ENCODE data around the gene SPAG6.

SPAG6 gene

GRCh38 chr10:22437620-22438588 lies 92.6 kb downstream of the SPAG6 start:
- DNase-seq: peak; percentile 50

DNA sequence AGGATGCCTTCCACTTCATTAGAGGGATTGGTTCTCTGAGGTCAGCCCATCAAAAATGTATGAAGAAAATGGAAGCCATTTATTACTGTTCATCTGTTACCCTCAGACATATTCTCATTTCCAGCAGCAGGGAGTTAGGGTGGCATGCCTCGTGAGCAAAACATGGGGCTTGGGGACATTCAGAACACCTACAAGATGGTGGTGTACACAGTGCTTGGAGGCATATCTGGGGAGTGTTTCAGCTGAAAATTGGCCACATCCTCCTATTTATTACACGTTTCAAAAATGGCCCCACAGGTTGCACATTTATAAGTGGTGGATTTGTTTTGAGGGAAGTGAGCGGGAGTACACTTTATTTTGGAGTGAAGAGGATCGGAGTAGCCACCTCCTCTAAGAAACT lies 93.4 kb downstream of the SPAG6 start:
- no peak for DNase-seq

- DNase-seq: no peak
Observed at GRCh38 chr10:22442063-22442462, 96.8 kb downstream of the SPAG6 start.

DNA sequence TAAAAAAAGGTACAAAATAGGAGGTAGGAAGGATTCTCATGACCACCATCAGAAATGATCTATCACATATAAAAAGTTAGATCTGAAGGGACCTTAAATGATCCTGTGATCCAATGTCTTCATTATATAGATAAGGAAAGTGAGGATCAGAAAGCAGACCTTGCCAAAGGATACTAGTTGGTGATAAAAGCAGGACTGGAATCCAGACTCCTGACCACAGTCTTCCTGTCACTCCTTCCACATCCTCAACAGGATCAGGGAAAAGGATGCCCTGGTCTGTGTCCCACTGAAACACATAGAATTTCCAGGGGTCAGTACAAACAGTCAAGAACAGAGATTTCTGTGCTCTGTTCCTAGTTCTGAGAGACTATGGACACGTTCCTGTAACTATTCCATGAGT lies 97.2 kb downstream of the SPAG6 start:
- DNase-seq: no peak

- DNase-seq: no peak
Observed at GRCh38 chr10:22443175-22443901, 98.0 kb downstream of the SPAG6 start.

GRCh38 chr10:22444219-22444788 lies 99.0 kb downstream of the SPAG6 start:
- DNase-seq: no peak

GRCh38 chr10:22445495-22445894 lies 100.2 kb downstream of the SPAG6 start:
- DNase-seq: no peak

- DNase-seq: no peak
Observed at GRCh38 chr10:22447068-22447467, 101.8 kb downstream of the SPAG6 start.

- DNase-seq: no peak
Observed at GRCh38 chr10:22451346-22451745, 106.0 kb downstream of the SPAG6 start.

GRCh38 chr10:22453320-22453719 lies 108.0 kb downstream of the SPAG6 start:
- no peak for DNase-seq

GRCh38 chr10:22453948-22454591 lies 108.8 kb downstream of the SPAG6 start:
- DNase-seq: peak; percentile 83

DNA sequence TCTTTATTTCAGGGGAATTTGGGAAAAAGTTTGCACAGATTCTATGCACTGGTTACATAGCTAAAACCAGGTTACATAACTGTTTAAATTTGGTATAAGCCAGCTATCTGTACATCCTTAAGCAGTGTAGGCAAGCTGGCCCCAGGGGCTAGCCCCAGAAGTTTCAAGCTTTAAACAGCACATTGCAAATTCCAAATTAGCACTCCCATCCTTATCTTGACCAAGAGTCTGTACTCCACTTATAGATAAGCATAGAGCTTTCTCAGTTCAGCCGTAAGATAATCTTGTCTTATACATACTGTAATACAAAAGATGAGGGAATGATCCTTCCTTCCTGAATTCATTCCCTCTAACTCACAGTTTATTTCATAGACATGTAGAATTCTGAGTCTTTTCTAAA lies 109.3 kb downstream of the SPAG6 start:
- no peak for DNase-seq

DNA sequence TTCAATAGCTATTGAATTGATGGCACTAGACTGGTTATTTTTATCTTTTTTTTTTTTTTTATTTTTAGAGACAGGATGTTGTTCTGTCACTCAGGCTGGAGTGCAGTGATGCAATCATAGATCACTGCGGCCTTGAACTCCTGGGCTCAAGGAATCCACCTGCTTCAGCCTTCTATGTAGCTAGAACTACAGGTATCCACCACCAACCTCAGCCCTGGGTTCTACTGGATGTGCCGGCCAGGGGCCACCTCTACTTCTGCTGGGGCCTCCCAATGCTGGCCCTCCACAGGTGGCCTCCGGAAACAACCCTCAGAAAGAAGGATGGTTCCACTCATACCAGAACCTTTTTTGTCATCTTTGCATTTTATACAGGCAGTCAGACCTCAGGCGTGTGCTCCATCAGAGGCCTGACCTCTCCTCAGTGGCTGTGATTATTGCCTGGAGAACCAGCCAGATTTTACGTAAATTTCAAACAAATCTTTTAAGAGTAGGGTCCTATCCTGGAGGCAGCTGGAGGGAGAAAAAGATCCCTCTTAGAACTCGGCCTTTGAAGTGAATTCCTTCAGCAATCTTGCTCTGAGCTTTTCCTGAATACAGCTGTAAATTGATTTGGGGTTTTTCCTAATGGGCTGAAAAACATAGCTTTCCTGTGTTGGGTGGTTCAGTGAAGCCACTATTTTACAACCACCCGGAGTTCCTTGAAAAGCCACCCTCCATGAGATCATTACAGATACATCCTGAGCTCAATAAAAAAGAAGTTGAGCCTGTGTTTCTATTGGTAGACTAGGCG lies 110.0 kb downstream of the SPAG6 start:
- no peak for DNase-seq

DNA sequence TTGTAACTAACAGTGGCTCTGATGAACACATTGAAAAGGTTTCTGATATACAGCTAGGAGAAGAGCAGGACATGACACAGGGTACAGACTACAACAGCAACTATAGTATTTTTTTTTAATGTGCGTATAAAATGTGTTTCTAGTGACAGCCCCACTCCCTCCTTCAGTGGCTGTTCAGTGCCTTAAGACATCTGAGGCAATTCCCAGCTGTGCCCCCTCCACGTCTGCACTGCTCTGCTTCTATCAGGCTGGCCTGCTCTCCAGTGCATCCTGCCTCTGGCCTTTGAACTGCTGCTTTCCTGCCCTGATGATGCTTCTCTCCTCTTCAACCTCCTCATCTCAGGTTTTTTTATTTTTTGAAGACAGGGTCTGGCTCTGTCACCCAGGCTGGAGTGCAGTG lies 111.2 kb downstream of the SPAG6 start:
- DNase-seq: no peak

GRCh38 chr10:22458272-22459038 lies 113.2 kb downstream of the SPAG6 start:
- no peak for DNase-seq

GRCh38 chr10:22459496-22459895 lies 114.2 kb downstream of the SPAG6 start:
- DNase-seq: no peak

GRCh38 chr10:22460101-22460500 lies 114.8 kb downstream of the SPAG6 start:
- DNase-seq: no peak

GRCh38 chr10:22460531-22461403 lies 115.5 kb downstream of the SPAG6 start:
- no peak for DNase-seq

DNA sequence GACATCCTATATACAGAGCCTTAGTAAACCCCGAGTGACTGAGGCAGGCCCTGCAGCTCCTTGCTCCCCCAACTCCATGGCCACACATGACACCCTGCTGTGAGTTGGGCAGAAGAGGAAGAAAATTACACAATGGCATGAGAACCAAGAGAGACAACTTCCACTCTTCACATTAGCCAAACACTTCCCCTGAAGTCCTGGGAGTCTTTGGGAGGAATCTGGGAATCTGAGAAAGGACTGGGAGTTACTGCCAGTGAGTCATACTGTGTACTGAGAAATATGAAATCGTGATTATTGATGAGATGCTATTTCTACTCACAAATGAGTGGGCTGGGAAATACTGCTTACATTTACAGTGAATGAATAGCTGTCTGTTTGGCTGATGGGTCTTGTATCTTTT lies 116.6 kb downstream of the SPAG6 start:
- no peak for DNase-seq

DNA sequence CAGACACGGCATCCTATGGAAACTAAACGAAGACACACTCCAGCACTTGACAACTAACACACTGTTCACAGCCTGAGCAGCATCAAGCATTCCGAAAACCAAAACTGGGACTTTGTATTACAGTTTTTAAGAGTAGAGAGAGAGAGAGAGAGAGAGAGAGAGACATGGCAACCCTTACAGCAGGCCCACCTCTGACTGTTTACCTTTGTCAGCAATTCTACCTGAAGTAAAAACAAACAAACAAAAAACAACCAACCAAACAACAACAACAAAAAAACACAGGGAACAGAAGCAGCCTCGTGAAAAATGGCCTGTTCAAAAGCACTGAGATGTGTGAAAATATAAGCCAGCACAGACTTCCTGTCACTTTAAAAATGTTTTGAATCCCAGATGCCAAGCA lies 118.0 kb downstream of the SPAG6 start:
- no peak for DNase-seq

Data from NCI-H1105 treated with DMSO at 0.1 percent for 48 hours (cell line).